ENCODE results near the gene MTOR.
"Not testable (repeated sequence)": the region's sequence is repeated elsewhere in the genome, so short reads cannot be mapped to it uniquely, and the experiment has no call there.

The MTOR gene

GRCh38 chr1:11178021-11179015, 84.0 kb downstream of the MTOR start:
- no peak for DNase-seq

- DNase-seq, result no peak
Observed at GRCh38 chr1:11176081-11176706, 86.2 kb downstream of the MTOR start.

DNA sequence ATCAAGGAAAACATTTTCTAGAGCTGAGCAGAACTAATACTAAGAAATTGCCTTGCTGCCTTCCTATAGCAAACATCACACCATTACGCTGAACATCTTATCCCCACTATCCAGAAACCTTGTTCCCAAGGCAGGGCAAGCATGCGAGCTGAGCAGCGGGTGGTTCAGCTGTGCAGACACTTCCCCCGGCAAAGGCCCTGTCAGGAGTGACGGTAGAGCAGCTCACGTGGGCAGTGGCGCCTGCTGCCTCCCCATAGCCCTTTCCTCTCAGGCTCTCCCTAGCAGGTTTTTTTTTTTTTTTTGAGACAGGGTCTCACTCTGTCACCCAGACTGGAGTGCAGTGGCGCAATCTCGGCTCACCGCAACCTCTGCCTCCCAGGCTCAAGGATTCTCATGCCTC, 86.9 kb downstream of the MTOR start:
- DNase-seq, result no peak

DNA sequence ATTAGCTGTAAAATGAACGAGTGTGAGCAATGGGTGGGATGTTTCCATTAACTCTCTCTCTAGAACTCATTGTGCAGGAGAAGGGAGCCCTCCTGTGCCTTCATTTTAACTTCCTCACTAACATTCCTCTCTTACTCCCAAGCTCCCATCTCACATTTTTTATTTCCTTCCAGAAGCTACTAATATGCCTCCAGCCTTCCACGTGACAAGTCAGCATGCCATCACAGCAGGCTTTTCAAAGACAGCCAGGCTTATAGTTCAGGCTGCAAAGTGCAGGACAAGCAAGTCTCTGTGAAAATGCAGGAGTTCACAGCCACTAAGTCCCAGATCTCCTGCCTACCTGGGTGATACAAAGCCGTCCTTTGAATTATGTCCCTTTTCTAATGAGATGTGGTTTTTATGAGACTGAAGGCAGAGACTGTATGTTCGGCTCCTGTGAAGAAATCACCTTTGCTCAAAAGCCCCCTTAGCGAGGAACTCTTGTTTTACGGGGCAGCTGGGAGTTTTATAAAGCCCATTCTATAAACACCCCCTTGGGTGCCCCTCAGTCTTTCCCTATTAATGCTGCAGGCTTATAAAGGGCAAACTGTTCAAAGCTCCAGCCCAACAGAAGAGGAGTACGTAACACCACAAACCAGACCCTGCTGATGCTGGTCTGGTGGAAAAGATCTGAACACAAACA, 87.9 kb downstream of the MTOR start:
- DNase-seq, result no peak

GRCh38 chr1:11170102-11170501, 92.2 kb downstream of the MTOR start:
- DNase-seq, result no peak

GRCh38 chr1:11169202-11169601, 93.1 kb downstream of the MTOR start:
- DNase-seq, result no peak

GRCh38 chr1:11168731-11169130, 93.6 kb downstream of the MTOR start:
- no peak for DNase-seq

DNA sequence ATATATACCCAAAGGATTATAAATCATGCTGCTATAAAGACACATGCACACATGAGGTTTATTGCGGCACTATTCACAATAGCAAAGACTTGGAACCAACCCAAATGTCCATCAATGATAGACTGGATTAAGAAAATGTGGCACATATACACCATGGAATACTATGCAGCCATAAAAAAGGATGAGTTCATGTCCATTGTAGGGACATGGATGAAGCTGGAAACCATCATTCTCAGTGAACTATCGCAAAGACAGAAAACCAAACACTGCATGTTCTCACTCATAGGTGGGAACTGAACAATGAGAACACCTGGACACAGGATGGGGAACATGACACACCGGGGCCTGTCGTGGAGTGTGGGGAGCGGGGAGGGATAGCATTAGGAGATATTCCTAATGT, 95.6 kb downstream of the MTOR start:
- not testable (repeated sequence) for DNase-seq

DNA sequence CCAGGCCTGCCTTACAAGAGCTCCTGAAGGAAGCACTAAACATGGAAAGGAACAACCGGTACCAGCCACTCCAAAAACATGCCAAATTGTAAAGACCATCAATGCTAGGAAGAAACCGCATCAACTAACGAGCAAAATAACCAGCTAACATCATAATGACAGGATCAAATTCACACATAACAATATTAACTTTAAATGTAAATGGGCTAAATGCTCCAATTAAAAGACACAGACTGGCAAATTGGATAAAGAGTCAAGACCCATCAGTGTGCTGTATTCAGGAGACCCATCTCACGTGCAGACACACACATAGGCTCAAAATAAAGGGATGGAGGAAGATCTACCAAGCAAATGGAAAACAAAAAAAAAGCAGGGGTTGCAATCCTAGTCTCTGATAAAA, 99.6 kb downstream of the MTOR start:
- not testable (repeated sequence) for DNase-seq

- no peak for DNase-seq
Observed at GRCh38 chr1:11158720-11159321, 103.5 kb downstream of the MTOR start.

DNA sequence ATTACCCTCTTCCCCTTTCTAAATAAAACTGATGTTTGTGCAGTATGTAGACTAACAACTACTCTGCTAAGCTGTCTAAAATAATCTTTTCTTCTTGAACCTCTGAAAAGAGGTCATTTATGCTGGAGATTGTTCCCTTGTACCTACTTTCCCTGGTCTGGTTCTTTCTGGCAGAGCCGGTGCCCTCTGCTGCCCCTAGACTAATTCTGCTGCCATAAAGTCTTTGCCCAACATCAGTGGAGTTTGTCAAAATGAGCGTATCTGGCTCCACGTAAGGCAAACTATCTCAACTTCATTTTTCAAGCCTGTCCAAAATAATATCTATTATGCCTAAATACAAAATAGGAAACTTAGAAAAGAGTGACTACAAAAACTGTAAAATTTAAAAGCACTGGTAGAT, 104.1 kb downstream of the MTOR start:
- DNase-seq, result no peak

GRCh38 chr1:11157867-11158266, 104.5 kb downstream of the MTOR start:
- no peak for DNase-seq

GRCh38 chr1:11157394-11157793, 105.0 kb downstream of the MTOR start:
- no peak for DNase-seq

DNA sequence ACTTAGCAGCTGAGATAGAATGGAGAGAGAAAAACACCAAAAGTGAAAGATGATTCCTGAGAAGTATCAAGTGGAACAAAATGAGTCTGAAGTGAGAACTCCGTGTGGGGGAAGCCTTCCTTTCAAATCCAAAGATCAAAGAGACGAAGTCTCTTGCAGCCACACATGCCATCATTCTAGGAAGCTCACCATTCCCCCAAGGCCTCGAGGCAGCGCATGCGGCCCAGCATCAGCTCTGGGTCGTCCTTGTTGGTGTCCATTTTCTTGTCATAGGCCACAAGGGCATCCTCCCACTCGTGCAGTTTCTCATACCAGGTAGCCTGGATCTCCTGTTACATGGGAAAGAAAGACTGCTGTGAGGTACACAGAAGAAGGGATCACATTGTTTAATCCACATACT, 105.4 kb downstream of the MTOR start:
- no peak for DNase-seq

DNA sequence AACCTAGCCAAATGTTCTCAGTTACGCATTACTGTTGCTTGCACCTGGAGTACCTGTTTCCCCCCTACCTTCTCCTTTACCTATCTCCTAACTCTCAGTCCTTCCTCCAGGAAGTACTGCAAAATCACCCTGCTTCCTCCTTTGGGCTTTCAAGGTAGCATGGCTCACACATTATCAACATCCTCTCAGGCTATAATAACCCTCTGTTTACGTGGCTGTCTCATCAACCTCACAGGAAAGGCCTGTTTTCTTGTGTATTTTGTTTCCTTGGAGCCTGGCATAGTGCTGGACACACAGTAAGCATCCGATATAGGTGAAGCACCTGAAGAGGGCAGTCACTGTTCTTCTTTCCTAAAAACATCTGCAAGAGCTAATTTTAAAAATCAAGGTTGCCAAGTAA, 105.9 kb downstream of the MTOR start:
- DNase-seq, result no peak

DNA sequence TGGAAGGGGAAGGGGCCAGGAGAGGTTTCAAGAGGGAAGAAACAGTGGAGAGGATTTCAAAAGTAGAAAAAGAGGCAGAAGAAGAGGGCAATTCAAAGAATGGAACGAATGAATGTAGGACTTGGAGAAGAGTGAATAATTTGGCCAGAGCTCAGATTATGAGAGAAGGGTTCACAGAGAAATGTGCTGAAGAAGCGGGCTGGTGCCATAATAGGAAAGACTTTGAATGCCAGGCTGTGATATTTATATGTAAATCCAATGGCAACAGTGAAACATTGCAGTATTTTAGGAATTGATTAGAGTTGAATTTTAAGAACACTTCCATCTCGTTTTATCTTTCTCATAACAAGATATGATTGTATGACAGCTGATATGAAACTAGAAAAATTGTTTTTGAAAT, 109.2 kb downstream of the MTOR start:
- DNase-seq, result no peak

- no peak for DNase-seq
Observed at GRCh38 chr1:11152755-11153154, 109.6 kb downstream of the MTOR start.

- no peak for DNase-seq
Observed at GRCh38 chr1:11151826-11152612, 110.3 kb downstream of the MTOR start.

DNA sequence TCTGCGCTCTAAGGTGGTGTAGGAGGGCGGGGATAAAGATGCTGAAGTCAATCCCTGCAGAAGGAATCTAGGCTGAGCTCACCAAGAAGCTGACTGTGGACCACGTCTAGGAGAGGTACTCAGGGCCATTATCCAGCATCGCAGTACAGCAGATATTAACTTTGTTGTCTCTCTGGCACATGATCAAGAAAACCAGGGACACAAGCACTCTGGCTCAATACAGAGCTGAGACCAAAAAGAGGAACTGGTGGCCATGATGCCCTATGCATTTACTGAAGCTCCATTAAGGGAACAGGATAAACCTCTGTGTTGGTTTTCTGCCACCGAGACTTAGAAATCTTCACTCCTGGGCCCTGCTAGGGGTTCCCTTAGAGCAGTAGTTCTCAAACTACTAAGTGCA, 111.2 kb downstream of the MTOR start:
- no peak for DNase-seq

DNA sequence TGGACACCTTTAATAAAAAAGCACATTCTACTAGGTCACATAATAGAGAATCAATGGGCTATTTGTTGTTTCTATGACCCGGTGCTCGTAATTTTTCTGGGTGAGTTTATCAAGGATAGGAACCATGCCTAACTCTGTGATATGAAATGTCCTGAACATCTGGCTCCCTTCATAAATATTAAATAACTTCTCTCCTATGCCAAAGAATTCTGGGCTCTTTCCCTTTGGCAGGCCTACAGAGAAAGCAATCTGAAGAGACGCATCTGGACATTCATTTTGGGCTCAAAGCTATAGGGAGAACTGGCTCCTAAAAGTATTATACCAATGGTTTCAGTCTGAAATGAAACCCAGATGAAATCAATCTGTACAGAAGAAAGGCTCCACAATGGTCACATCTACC, 112.0 kb downstream of the MTOR start:
- no peak for DNase-seq

DNA sequence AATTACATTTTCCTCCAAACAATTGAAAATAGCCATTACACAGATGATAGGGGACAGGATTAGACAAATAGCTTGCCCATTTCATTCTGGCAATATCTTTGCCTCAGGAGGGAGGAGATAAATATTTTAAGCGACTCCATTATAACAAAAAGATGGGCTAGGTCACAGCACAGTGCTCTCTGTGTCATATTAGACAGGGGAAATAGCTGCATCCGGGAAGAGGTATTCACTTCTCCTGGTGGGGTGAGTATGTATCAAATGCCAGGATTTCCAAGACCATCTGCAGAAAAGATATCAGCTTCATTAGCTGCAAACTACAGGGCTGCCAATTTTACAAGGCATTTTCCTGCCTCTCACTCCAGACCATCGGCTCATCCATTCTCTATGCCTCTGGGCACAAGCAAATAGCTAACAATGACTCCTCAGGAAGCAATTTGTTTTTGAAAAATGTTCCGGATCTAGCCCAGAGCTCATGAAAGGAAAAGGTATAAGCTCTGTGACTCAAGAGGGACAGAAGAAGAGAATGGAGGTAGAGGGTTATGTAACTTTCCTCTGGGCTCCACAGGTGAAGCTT, 115.1 kb downstream of the MTOR start:
- no peak for DNase-seq

DNA sequence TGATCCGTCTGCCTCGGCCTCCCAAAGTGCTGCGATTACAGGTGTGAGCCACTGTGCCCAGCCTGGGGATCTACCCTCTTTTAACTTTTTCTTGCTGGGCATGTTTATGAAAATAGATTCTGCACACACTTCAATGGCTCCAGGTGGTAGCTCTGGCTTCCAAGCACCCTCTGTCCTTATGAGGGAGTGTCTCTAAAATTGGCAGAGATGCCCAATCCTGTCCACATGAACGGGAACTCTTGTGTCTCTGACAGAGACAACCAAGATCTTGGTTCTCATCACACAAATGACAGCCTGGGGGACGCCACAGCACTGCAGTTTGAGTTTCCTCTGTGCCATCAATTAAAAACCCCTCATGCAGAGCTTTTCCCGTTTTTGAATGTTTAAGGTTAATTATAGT, 116.6 kb downstream of the MTOR start:
- no peak for DNase-seq
